ENCODE results near the gene KIAA0586.
"Not testable (repeated sequence)": the region's sequence is repeated elsewhere in the genome, so short reads cannot be mapped to it uniquely, and the experiment has no call there.

Gene KIAA0586

DNA sequence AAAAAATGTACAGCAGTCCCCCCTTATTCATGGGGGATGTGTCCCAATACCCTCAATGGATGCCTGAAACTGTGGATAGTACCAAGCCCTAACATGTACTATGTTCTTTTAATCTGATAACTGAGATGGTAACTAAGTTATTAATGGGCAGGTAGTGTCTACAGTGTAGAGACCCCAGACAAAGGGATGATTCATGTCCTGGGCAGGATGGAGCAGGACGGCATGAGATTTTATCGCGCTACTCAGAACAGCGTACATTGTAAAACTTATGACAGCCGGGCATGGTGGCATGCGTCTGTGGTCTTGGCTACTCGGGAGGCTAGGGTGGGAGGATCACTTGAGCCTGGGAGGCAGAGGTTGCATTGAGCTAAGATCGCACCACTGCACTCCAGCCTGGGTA, 37.1 kb downstream of the KIAA0586 start:
- no peak for DNase-seq (ENCODE audit: low read depth)

- no peak for DNase-seq (ENCODE audit: low read depth)
Measured at GRCh38 chr14:58465421-58465820, 37.9 kb downstream of the KIAA0586 start.

DNA sequence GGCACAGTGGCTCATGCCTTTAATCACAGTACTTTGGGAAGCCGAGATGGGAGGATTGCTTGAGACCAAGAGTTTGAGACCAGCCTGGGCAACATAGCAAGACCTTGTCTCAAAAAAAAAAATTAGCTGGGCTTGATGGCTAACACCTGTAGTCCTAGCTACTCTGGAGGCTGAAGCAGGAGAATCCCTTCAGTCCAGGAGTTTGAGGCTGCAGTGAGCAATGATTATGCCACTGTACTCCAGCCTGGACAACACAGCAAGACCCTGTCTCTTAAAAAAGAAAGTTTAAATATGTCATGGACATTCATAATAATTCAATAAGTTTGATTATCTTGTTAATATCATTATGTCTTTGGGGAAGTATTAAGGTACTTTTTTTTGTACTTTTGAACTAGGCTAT, 38.9 kb downstream of the KIAA0586 start:
- no peak for DNase-seq (ENCODE audit: low read depth)

GRCh38 chr14:58467575-58467974, 40.1 kb downstream of the KIAA0586 start:
- no peak for DNase-seq (ENCODE audit: low read depth)

GRCh38 chr14:58469309-58469708, 41.8 kb downstream of the KIAA0586 start:
- no peak for DNase-seq (ENCODE audit: low read depth)

GRCh38 chr14:58476320-58476719, 48.8 kb downstream of the KIAA0586 start:
- DNase-seq (ENCODE audit: low read depth), result no peak

- no peak for DNase-seq (ENCODE audit: low read depth)
Measured at GRCh38 chr14:58477653-58478052, 50.1 kb downstream of the KIAA0586 start.

DNA sequence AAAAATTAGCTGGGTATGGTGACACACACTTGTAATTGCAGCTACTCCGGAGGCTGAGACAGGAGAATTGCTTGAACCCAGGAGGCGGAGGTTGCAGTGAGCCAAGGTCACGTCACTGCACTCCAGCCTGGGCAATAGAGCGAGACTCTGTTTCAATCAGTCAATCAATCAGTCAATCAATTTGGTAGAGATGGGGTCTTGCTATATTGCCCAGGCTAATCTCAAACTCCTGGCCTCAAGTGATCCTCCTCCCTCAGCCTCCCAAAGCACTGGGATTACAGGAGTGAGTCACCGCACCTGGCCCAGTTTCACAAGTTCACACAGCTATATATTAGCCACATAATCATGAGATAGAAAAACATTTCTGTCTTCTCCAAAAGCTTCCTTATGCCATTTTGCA, 50.8 kb downstream of the KIAA0586 start:
- not testable (repeated sequence) for DNase-seq (ENCODE audit: low read depth)

- DNase-seq (ENCODE audit: low read depth), result no peak
Measured at GRCh38 chr14:58479975-58480374, 52.5 kb downstream of the KIAA0586 start.

GRCh38 chr14:58484176-58484575, 56.7 kb downstream of the KIAA0586 start:
- no peak for DNase-seq (ENCODE audit: low read depth)

DNA sequence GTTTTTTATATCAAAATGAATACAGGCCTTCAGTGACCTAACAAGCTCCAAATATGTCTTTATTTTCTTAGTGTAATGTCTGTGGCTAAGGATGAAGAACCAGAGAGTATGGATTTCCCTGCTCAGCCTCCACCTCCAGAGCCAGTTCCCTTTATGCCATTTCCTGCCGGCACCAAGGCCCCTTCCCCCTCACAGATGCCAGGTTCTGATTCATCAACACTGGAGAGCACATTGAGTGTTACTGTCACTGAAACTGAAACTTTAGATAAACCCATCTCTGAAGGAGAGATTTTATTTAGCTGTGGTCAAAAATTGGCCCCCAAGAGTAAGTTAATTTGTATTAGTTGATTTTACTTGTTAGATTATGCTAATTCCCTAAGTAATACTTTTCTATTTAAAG, 61.0 kb downstream of the KIAA0586 start:
- DNase-seq (ENCODE audit: low read depth), result no peak

GRCh38 chr14:58491593-58491992, 64.1 kb downstream of the KIAA0586 start:
- DNase-seq (ENCODE audit: low read depth), result no peak

- no peak for DNase-seq (ENCODE audit: low read depth)
Measured at GRCh38 chr14:58492044-58492443, 64.5 kb downstream of the KIAA0586 start.

DNA sequence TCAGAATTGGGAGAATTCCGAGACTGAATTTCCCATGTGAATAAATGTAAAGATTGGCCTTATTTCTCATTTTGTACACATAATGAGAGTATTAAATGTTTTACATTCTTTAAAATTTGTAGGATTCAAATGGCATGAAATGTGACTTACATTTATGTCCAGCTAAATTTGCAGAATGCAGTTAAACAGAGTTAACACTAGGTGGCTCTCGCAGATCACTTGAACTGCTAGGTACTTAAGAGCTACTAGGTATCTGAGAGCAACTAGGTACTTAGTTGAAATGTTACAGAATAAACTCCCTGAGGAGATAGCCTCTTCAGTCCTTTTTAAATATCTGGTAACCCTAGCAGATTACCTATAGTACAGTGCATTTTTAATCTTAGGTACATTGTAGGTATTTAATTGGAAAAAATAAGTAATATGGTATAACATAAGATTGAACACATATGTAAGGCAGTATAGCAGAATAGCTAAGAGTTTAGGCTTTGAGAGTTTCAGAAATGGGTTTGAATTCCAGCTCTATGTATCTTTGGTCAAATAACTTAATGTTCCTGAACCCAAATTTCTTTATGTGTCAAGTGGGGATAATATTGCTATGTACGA, 73.8 kb downstream of the KIAA0586 start:
- DNase-seq (ENCODE audit: low read depth), result no peak

DNA sequence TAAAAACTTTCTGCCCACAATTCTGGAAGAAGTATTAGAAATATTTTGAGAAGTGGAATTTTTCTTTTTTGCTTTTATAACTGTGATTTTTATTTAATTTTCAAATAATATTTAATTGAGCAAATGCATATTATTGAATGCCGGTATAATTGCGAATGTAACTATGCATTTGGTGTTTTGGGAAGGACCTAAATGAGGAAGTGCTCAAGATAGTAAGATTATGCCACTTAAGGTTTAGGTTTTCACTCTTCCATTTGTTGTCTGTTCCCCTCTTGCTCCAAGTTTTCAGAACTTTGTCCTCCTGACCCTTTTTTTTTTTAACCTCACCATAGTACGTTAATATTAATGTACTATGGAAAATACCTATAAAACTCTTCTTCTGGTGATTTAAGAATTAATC, 85.8 kb downstream of the KIAA0586 start:
- no peak for DNase-seq (ENCODE audit: low read depth)

GRCh38 chr14:58517592-58517991, 90.1 kb downstream of the KIAA0586 start:
- DNase-seq (ENCODE audit: low read depth), result no peak

GRCh38 chr14:58525691-58526090, 98.2 kb downstream of the KIAA0586 start:
- DNase-seq (ENCODE audit: low read depth), result not testable (repeated sequence)

DNA sequence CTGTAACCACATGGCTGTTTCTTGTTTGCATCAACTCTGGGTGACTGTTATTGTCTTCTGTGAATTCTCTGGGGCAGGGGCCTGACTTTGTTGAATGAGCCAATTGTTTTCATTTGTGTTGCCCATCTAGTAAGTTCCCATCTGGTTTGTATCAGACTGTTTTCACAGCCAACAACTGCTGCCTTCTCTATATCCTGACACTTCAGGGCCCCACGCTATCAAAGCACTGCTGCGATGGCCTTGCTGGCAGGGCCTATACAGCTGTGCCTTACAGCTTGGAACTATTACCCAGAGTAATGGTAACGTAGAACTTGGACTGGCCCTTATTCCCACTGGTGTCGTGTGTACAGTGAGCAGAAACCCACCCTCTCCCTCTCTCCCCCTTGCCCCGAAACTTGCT, 105.9 kb downstream of the KIAA0586 start:
- DNase-seq (ENCODE audit: low read depth), result no peak

GRCh38 chr14:58535044-58535443, 107.5 kb downstream of the KIAA0586 start:
- DNase-seq (ENCODE audit: low read depth), result no peak

DNA sequence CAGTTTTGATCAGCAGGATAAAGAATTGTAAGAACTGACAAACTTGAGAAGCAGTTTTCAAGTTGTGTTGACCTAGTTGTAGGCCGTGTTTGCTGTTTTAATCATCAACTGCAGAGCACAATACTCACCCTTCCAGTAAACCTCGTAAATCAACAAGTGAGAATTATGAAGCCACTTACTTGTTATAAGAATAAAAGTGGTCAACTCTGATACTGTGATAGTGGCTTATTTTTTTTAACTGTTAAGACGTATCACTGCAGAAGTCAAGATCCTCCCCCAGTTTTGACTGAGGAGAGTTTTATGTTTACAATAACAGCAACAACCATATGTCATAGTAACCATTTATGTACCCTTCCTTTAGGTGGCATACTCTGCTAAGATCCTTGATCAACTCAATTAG, 109.5 kb downstream of the KIAA0586 start:
- no peak for DNase-seq (ENCODE audit: low read depth)

DNA sequence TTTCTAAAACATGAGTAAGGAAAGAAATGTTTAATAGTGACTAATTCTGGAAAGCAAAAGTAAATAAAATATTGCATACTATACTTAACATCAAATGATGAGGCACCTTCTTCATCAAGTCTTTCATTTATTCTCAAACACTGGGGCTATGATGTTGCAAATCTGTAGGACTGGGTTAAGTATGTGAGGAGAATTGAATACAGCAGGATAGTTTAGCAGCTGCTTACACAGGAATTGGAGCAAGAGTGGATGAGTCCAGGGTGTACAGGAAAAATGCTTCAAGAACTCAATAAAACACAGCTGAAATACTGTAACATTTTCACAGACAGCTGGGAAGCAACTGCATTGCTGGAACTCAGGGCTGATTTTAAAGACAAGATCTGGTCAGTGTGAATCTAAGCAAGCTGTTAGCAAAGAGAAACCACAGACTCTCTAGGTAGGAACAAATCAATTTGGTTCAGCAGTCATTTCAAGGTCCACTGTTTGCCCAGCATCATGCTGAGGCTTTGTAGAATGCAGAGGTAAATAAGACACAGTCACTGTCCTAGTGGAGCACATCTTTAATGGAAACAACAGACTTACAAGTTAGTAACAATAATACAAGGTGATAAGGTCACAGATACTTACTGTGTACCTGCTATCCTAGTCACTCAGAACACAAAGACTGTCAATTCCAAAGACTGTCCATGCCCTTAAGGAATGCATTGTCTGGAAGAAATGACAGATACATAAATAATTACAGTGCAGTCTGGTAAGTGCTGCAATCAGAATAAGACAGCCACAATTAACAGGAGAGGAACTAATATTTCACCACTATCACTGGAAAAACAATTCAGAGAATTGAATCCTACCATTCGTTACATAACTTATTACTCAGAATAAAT, 113.5 kb downstream of the KIAA0586 start:
- DNase-seq (ENCODE audit: low read depth), result no peak

DNA sequence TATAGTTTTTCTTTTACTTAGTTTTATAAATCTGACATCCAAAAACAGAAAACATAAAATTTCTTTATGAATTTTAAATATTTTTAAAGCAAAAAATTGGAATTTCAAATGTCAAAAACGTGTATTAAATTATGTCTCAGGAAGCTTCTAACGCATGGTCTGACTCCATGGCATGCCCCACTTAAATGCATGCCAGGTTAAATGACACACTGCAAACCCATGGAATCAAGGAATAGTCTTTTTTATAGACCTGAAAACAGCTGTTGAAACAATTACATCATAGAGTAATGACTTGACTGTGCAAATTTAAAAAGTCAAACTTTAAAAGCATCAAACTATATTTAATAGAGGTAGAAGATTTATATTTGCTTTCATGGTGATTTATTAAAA, 114.1 kb downstream of the KIAA0586 start:
- DNase-seq (ENCODE audit: low read depth), result no peak

DNA sequence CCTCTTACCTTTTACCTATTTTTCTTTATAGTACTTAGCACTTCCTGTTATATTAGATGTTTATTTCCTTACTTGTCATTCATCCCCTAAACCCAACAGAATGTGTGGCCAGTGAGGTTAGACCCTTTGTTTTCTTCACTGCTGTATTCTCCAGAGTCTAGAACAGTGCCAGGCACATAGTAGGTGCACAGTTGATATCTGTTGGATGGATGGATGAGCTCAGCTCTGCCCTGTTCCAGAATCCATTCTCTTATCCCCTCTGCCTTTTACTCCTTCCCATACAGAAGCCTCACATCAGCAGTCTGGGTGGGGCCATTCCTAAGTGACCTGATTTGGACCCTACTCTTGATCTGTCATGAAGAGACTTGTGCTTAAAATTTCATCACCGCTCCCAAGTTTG, 115.7 kb downstream of the KIAA0586 start:
- no peak for DNase-seq (ENCODE audit: low read depth)

DNA sequence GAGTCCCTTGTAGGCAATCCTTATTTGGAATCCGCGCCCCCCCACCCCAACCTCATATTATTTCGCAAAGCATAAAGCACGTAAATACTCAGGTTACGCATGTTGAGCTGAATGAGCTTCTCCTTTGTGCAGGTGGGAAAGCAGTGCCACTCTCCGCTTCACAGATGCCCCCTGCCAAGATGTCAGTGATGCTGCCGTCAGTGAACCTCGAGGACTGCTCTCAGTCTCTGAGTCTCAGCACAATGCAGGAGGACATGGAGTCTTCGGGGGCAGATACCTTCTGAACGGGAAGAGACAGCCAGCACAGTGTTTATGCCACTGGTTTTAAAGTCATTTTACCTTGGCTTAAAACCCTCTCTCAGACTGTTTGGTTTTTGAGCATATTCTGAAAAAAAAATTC, 120.1 kb downstream of the KIAA0586 start:
- no peak for DNase-seq (ENCODE audit: low read depth)

All from activated gamma-delta T cell treated with anti-CD3 and anti-CD28 coated beads, Interleukin-2, amount 50 U/mL, for 16 hours (primary cell).